Fibroblast of lung (primary cell): ENCODE results near the gene PRDX5. TPM values are rescaled to one million over a fixed set of nuclear protein-coding genes. Genes with fewer than 3 reads are reported as not detected.

Experiments
- DNase-seq, 2 donors: peaks; one replicate each; pipeline versions ENCODE4 v3.0.0 to v3.0.0-alpha.2; 2010; ENCODE audit warnings: low read depth in 2 of 2
- H2AFZ ChIP-seq: 2 replicates; pipeline ENCODE4 v1.5.1; 2012; ENCODE audit warnings: low read length, control low read depth, inconsistent platforms
- H3K27ac ChIP-seq: 2 replicates; pipeline ENCODE4 v1.5.1; 2011; ENCODE audit warnings: low read length, control low read depth; ENCODE audit not compliant: insufficient read depth
- H3K27me3 ChIP-seq: 2 replicates; pipeline ENCODE4 v1.5.1; 2011; ENCODE audit warnings: mild to moderate bottlenecking, low read length; ENCODE audit not compliant: control insufficient read depth, insufficient read depth
- H3K36me3 ChIP-seq: 2 replicates; pipeline ENCODE4 v1.5.1; 2011; ENCODE audit warnings: low read length; ENCODE audit not compliant: control insufficient read depth, insufficient read depth
- H3K4me1 ChIP-seq: 2 replicates; pipeline ENCODE4 v1.5.1; 2011; ENCODE audit warnings: low read length; ENCODE audit not compliant: control insufficient read depth, insufficient read depth; ENCODE audit errors: extremely low read depth
- H3K4me2 ChIP-seq: 2 replicates; pipeline ENCODE4 v1.5.1; 2011; ENCODE audit warnings: low read length, control low read depth; ENCODE audit not compliant: insufficient read depth; ENCODE audit errors: extremely low read depth
- H3K4me3 ChIP-seq, 4 experiments: fragments of 200-600 bp in 1 of 4; sonication (generic) in 1 of 4; replicated peaks in 1 of 4; 2 replicates each; pipeline ENCODE4 v1.5.1; 2011 to 2016; ENCODE audit warnings: low read length in 4 of 4, low read depth in 3 of 4, mild to moderate bottlenecking in 3 of 4, control low read depth in 2 of 4, inconsistent platforms in 1 of 4, mixed read lengths in 1 of 4; ENCODE audit not compliant: insufficient read depth in 1 of 4; ENCODE audit errors: control extremely low read depth in 1 of 4
- H3K79me2 ChIP-seq: 2 replicates; pipeline ENCODE4 v1.5.1; 2012; ENCODE audit warnings: mild to moderate bottlenecking, low read length, inconsistent platforms; ENCODE audit not compliant: control insufficient read depth, insufficient read depth
- H3K9ac ChIP-seq: 2 replicates; pipeline ENCODE4 v1.5.1; 2011; ENCODE audit warnings: mild to moderate bottlenecking, low read length, control low read depth; ENCODE audit not compliant: insufficient read depth
- H3K9me3 ChIP-seq: 2 replicates; pipeline ENCODE4 v1.5.1; 2012; ENCODE audit warnings: low read depth, low read length; ENCODE audit not compliant: control insufficient read depth, insufficient read depth
- H4K20me1 ChIP-seq: 2 replicates; pipeline ENCODE4 v1.5.1; 2011; ENCODE audit warnings: low read length; ENCODE audit not compliant: control insufficient read depth, insufficient read depth; ENCODE audit errors: extremely low read depth
- EZH2 ChIP-seq: IDR thresholded peaks from 2 replicates; pipeline ENCODE4 v1.5.1; 2012; ENCODE audit warnings: low read length, control low read depth, mild to moderate bottlenecking; ENCODE audit errors: missing control alignments
- polyA plus RNA-seq, 2 donors: library from polyadenylated mRNA; depleted of rRNA in 1 of 2; stranded (reverse) in 1 of 2; unstranded in 1 of 2; fragments of >200 nt; gene quantifications; 2 replicates each; pipeline ENCODE4 v1.2.1, GENCODE V29; 2011 to 2012; ENCODE audit warnings: missing spikeins in 1 of 2
- total RNA-seq: library from RNA; depleted of rRNA; stranded (reverse); fragments of >200 nt; gene quantifications from 2 replicates; pipeline ENCODE4 v1.2.1, GENCODE V29; 2014
- TF ChIP-seq, protein P1 (sequence below), 2 donors: IDR thresholded peaks in 1 of 2; conservative IDR thresholded peaks in 1 of 2; 1 replicate in 1 of 2; 2 replicates in 1 of 2; pipeline ENCODE4 v1.5.1; 2011 to 2012; ENCODE audit warnings: low read length in 2 of 2, control low read depth in 1 of 2, inconsistent platforms in 1 of 2, low read depth in 1 of 2, mild to moderate bottlenecking in 1 of 2

PRDX5 gene
- total and polyA plus RNA-seq, 2 donors (not counting 1 experiment from before 2014, with no cell fraction given) = 319 to 431 TPM

DNA sequence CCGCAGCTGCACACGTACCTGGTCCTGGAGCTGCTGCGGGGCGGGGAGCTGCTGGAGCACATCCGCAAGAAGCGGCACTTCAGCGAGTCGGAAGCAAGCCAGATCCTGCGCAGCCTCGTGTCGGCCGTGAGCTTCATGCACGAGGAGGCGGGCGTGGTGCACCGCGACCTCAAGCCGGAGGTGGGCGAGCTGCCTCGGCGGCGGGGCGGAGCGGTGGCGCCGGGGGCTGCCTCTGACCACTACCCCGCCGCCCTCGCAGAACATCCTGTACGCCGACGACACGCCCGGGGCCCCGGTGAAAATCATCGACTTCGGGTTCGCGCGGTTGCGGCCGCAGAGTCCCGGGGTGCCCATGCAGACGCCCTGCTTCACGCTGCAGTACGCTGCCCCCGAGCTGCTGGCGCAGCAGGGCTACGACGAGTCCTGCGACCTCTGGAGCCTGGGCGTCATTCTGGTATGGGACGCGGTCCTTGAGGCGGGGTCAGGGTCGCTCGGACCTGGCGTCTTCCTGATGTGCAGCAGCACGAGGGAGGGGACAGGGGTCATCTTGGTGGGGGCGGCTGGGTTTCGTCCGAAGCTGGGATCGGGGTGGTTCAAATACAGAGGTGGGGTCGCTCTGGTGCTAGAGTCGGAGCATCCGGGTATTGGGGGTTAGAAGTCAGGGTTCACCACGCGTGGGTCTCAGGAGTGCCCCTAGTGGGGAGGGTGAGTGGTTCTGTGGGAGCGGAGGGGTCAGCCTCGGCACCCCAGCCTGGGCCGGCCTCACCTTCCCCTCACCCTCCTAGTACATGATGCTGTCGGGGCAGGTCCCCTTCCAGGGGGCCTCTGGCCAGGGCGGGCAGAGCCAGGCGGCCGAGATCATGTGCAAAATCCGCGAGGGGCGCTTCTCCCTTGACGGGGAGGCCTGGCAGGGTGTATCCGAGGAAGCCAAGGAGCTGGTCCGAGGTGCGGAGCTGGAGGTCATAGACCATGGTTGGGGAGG is 51.8 kb downstream of the PRDX5 start:
- Histone ChIP-seq H3K9ac (no peak overlapping the region), H3K4me2 (no peak overlapping the region), H3K79me2 (no peaks in the 10 kb centered on the region), H3K4me1 (no peaks in the 10 kb centered on the region), H4K20me1 (no peaks in the 10 kb centered on the region), H3K27ac (no peak overlapping the region), H3K27me3 (no peaks in the 10 kb centered on the region), H3K36me3 (peaks cover 13% of the 10 kb centered on the region), H3K4me3 (no peak overlapping the region), H3K9me3 (no peaks in the 10 kb centered on the region), H2AFZ (no peak overlapping the region)
- no peak for DNase-seq
- TF ChIP-seq, protein P1, sequence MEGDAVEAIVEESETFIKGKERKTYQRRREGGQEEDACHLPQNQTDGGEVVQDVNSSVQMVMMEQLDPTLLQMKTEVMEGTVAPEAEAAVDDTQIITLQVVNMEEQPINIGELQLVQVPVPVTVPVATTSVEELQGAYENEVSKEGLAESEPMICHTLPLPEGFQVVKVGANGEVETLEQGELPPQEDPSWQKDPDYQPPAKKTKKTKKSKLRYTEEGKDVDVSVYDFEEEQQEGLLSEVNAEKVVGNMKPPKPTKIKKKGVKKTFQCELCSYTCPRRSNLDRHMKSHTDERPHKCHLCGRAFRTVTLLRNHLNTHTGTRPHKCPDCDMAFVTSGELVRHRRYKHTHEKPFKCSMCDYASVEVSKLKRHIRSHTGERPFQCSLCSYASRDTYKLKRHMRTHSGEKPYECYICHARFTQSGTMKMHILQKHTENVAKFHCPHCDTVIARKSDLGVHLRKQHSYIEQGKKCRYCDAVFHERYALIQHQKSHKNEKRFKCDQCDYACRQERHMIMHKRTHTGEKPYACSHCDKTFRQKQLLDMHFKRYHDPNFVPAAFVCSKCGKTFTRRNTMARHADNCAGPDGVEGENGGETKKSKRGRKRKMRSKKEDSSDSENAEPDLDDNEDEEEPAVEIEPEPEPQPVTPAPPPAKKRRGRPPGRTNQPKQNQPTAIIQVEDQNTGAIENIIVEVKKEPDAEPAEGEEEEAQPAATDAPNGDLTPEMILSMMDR (conservative IDR thresholded peaks at IDR 0.05 in 1 of 2, IDR thresholded peaks at IDR 0.05 in 1 of 2; ENCODE audit: low read depth in 1 of 2, low read length in 2 of 2) = no peak
- TF ChIP-seq EZH2 = no peak

DNA sequence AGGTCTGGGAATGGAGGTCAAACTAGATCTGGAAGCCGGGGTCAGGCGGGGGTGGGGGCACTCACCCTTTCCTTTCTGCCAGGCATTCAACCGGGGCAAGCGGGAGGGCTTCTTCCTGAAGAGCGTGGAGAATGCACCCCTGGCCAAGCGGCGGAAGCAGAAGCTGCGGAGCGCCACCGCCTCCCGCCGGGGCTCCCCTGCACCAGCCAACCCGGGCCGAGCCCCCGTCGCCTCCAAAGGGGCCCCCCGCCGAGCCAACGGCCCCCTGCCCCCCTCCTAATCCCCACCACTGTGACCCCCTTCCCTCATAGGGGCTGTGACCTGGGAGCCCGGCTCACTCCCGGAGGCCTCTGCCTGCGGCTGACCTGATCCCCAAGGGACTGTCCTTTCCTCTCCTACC is 53.3 kb downstream of the PRDX5 start:
- TF ChIP-seq, protein P1 (conservative IDR thresholded peaks at IDR 0.05 in 1 of 2, IDR thresholded peaks at IDR 0.05 in 1 of 2; ENCODE audit: low read depth in 1 of 2, low read length in 2 of 2) = no peak
- no peak for TF ChIP-seq EZH2

More for the DNA sequence above, 53.3 kb downstream of the PRDX5 start:
- Histone ChIP-seq H2AFZ (no peak overlapping the region), H3K4me3 (no peak overlapping the region), H3K36me3 (peaks cover 11% of the 10 kb centered on the region), H3K9ac (no peak overlapping the region), H3K4me1 (no peaks in the 10 kb centered on the region), H3K4me2 (no peak overlapping the region), H4K20me1 (no peaks in the 10 kb centered on the region), H3K27me3 (no peaks in the 10 kb centered on the region), H3K79me2 (no peaks in the 10 kb centered on the region), H3K9me3 (no peaks in the 10 kb centered on the region), H3K27ac (no peak overlapping the region)
- DNase-seq = no peak

Other genes starting within 250 kb of the PRDX5 start
- gene MACROD1, start 152.0 kb upstream of the PRDX5 start, total RNA-seq = 24.8 and 28.2 TPM in 2 replicates
- 6.0 and 8.8 TPM in 2 replicates for gene MACROD1, start 152.0 kb upstream of the PRDX5 start, polyA plus RNA-seq
- gene STIP1, start 131.9 kb upstream of the PRDX5 start, total RNA-seq = 96.3 and 98.8 TPM in 2 replicates
- gene STIP1, start 131.9 kb upstream of the PRDX5 start, polyA plus RNA-seq = 147 and 198 TPM in 2 replicates
- 1.0 and 3.6 TPM in 2 replicates for gene FERMT3, start 111.4 kb upstream of the PRDX5 start, total RNA-seq
- 1.2 and 1.9 TPM in 2 replicates for gene FERMT3, start 111.4 kb upstream of the PRDX5 start, polyA plus RNA-seq
- gene TRPT1, start 91.9 kb upstream of the PRDX5 start, total RNA-seq = 32.9 and 41.5 TPM in 2 replicates
- 20.5 and 25.7 TPM in 2 replicates for gene TRPT1, start 91.9 kb upstream of the PRDX5 start, polyA plus RNA-seq
- gene NUDT22, start 91.8 kb upstream of the PRDX5 start, total RNA-seq = 47.8 and 71.5 TPM in 2 replicates
- 17.7 and 18.5 TPM in 2 replicates for gene NUDT22, start 91.8 kb upstream of the PRDX5 start, polyA plus RNA-seq
- gene DNAJC4, start 87.6 kb upstream of the PRDX5 start, total RNA-seq = 12.6 TPM in 2 replicates
- gene DNAJC4, start 87.6 kb upstream of the PRDX5 start, polyA plus RNA-seq = 11.2 and 12.6 TPM in 2 replicates
- 24.4 and 27.9 TPM in 2 replicates for gene VEGFB, start 83.5 kb upstream of the PRDX5 start, total RNA-seq
- 21.2 and 25.3 TPM in 2 replicates for gene VEGFB, start 83.5 kb upstream of the PRDX5 start, polyA plus RNA-seq
- 60.9 and 62.9 TPM in 2 replicates for gene FKBP2, start 77.0 kb upstream of the PRDX5 start, total RNA-seq
- gene FKBP2, start 77.0 kb upstream of the PRDX5 start, polyA plus RNA-seq = 34.7 and 41.4 TPM in 2 replicates
- gene PPP1R14B, start 71.2 kb upstream of the PRDX5 start, total RNA-seq = 121 and 122 TPM in 2 replicates
- 107 and 199 TPM in 2 replicates for gene PPP1R14B, start 71.2 kb upstream of the PRDX5 start, polyA plus RNA-seq
- 34.2 and 37.2 TPM in 2 replicates for gene PLCB3, start 66.6 kb upstream of the PRDX5 start, total RNA-seq
- 17.2 and 20.6 TPM in 2 replicates for gene PLCB3, start 66.6 kb upstream of the PRDX5 start, polyA plus RNA-seq
- gene BAD, start 33.5 kb upstream of the PRDX5 start, total RNA-seq = 68.6 and 79.9 TPM in 2 replicates
- gene BAD, start 33.5 kb upstream of the PRDX5 start, polyA plus RNA-seq = 31.6 and 35.7 TPM in 2 replicates
- gene GPR137, start 32.3 kb upstream of the PRDX5 start, total RNA-seq = 8.2 and 10.9 TPM in 2 replicates
- 10.7 and 11.6 TPM in 2 replicates for gene GPR137, start 32.3 kb upstream of the PRDX5 start, polyA plus RNA-seq
- under 0.01 TPM in 1 of 2 replicates, not detected in the other for gene KCNK4, start 26.8 kb upstream of the PRDX5 start, total RNA-seq
- gene KCNK4, start 26.8 kb upstream of the PRDX5 start, polyA plus RNA-seq = not detected in 2 replicates
- gene CATSPERZ, start 17.8 kb upstream of the PRDX5 start, total RNA-seq = 0.33 and 1.0 TPM in 2 replicates
- gene CATSPERZ, start 17.8 kb upstream of the PRDX5 start, polyA plus RNA-seq = 0.09 TPM in 1 of 2 replicates, not detected in the other
- 32.4 and 32.5 TPM in 2 replicates for gene ESRRA, start 12.6 kb upstream of the PRDX5 start, total RNA-seq
- gene ESRRA, start 12.6 kb upstream of the PRDX5 start, polyA plus RNA-seq = 6.7 and 8.1 TPM in 2 replicates
- gene TRMT112, start 562 bp upstream of the PRDX5 start, total RNA-seq = 248 and 255 TPM in 2 replicates
- gene TRMT112, start 562 bp upstream of the PRDX5 start, polyA plus RNA-seq = 161 and 222 TPM in 2 replicates
- gene CCDC88B, start 22.1 kb downstream of the PRDX5 start, total RNA-seq = 2.1 and 3.1 TPM in 2 replicates
- gene CCDC88B, start 22.1 kb downstream of the PRDX5 start, polyA plus RNA-seq = 0.56 and 0.88 TPM in 2 replicates
- 27.6 and 29.3 TPM in 2 replicates for gene RPS6KA4, start 41.0 kb downstream of the PRDX5 start, total RNA-seq
- gene RPS6KA4, start 41.0 kb downstream of the PRDX5 start, polyA plus RNA-seq = 15.9 and 20.5 TPM in 2 replicates
- not detected in 2 replicates for gene SLC22A11, start 237.8 kb downstream of the PRDX5 start, total RNA-seq
- gene SLC22A11, start 237.8 kb downstream of the PRDX5 start, polyA plus RNA-seq = not detected in 2 replicates